ENCODE measurements around the gene RCAN1.

The RCAN1 gene

DNA sequence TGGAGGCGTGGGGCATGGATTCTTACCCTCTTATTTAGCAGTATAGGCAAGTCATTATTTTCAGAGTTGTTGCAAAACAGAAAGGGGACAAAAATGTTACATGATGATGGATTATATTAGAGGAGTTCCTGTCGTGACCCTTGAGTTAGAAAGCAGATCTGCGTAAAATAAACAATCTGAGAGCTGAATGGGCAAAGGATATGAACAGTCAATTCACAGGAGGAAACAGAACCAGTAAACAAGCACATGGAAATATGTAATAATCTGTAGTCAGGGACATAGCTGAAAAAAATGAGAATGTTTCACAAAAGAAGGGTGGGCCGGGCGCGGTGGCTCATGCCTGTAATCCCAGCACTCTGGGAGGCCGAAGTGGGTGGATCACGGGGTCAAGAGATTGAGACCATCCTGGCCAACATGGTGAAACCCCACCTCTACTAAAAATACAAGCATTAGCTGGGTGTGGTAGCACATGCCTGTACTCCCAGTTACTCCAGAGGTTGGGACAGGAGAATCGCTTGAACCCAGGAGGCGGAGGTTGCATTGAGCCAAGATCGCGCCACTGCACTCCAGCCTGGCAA is 20.9 kb downstream of the RCAN1 start:
- H3K4me3 ChIP-seq (ENCODE audit: low read length) = no peak overlapping the region
- no peak for DNase-seq (ENCODE audit: low read depth)
- TF ChIP-seq, protein P1, sequence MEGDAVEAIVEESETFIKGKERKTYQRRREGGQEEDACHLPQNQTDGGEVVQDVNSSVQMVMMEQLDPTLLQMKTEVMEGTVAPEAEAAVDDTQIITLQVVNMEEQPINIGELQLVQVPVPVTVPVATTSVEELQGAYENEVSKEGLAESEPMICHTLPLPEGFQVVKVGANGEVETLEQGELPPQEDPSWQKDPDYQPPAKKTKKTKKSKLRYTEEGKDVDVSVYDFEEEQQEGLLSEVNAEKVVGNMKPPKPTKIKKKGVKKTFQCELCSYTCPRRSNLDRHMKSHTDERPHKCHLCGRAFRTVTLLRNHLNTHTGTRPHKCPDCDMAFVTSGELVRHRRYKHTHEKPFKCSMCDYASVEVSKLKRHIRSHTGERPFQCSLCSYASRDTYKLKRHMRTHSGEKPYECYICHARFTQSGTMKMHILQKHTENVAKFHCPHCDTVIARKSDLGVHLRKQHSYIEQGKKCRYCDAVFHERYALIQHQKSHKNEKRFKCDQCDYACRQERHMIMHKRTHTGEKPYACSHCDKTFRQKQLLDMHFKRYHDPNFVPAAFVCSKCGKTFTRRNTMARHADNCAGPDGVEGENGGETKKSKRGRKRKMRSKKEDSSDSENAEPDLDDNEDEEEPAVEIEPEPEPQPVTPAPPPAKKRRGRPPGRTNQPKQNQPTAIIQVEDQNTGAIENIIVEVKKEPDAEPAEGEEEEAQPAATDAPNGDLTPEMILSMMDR (conservative IDR thresholded peaks at IDR 0.05; ENCODE audit: low read depth, low read length) = no peak

DNA sequence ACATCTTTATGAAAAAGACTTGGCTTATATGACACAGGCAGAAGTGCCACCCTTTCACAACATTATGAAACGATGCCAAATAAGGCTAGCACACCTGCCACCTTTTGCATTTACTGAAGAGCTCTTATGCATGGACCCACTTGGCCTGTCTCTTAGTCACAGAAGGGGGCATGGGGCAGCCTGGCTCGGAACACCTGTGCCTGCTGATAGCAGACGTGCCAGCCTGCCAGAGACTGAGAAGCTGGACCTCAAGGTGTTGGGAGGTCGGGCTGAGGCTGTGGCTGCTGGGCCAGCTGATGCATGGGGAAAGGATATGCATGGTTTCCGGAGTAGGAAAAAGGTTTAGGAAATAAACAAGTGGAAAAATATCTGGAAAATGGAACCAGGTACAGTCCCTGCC is 21.5 kb downstream of the RCAN1 start:
- no peak for DNase-seq (ENCODE audit: low read depth)
- no peak overlapping the region for H3K4me3 ChIP-seq (ENCODE audit: low read length)
- TF ChIP-seq, protein P1 (conservative IDR thresholded peaks at IDR 0.05; ENCODE audit: low read depth, low read length) = no peak

DNA sequence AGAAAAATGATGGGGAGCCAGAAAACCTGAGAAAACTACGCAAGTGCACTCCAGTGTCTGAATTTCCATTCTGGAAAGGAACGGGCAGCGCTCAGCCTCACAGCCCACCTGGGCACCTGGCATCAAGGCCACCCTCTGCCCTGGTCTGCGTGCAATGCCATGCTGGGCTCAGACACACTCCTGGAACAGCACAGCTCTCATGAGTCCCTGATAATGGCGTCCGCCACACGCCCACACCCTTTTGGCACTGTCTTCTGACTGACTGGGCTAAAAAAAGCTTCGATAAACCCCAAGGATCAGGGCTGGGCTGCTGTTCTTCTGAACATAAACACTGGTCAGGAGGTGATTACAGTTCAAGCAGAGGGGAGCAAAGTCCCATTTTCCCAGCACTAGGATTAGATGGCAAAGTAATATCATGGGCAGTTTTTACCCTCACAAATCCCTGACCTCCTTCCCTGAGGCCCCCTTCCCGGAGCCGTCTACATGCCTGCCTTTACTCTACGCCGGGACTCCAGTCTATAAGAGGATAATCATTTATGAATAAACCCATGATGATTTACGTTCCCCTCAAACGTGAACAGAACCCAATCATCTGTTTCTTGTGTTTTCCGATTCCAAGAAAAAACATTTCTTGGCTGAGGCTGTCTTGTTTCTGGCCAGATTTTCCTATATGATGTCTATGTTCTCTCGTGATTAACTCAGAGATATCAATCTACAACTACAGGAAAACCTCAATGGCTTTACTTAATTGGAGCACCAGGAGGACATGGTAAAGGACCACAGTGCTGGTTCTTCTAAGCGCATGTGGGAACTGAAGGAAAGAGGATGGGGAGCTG is 22.6 kb downstream of the RCAN1 start:
- TF ChIP-seq, protein P1 (conservative IDR thresholded peaks at IDR 0.05; ENCODE audit: low read depth, low read length) = no peak
- peak overlapping the region; percentile 18 for H3K4me3 ChIP-seq (ENCODE audit: low read length)
- DNase-seq (ENCODE audit: low read depth) = peak; percentile 90

DNA sequence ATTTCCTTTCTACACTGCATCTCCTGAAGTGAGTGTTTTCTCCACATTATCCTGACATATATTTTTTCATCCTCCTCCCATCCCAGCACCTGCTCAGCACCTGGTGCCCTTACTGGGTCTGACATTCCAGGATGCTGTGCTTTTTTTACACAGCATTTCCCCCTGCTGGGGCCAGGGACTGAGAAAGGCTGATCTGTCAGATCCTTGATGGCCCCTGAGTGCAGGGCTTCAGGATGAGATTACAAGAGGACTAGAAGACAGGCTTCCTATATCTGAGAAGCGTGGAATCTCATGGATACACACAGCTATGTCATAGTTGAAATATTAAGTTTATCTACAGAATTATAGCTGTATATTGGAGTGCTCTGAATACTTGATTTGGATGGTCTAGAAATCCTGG is 24.4 kb downstream of the RCAN1 start:
- DNase-seq (ENCODE audit: low read depth) = no peak
- no peak overlapping the region for H3K4me3 ChIP-seq (ENCODE audit: low read length)
- TF ChIP-seq, protein P1 (conservative IDR thresholded peaks at IDR 0.05; ENCODE audit: low read depth, low read length) = no peak

DNA sequence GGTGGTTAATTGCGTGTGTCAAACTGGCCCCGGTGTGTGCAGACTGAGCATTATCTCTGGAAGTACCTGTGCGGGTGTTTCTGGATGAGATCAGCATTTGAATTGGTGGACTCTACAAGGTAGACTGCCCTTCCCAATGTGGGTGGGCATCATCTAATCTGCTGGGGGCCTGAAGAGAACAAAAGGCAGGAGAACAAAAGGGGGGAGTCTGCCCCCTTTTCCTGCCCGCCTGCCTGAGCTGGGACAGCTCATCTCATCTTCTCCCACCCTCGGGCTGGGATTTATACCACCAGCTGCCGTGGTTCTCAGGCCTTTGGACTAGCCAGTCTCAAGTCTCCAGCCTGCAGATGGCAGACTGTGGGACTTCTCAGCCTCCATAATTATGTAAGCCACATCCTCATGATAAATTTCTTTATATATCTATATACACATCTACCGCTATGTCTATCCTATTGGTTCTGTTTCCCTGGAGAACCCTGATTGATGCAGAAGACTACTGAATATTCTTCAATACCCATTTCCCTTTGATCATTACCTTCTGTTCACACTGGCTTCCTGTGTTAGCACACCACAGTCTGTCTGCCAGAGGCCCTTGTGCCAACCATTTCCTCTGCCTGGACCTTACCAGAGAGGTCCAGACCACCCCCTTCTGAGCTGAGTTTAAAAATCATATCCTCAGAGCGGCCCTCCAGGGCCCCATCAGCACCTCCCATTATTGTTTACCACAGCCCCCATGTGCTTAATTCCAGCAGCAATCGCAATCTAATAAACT is 25.2 kb downstream of the RCAN1 start:
- DNase-seq (ENCODE audit: low read depth) = no peak
- TF ChIP-seq, protein P1 (conservative IDR thresholded peaks at IDR 0.05; ENCODE audit: low read depth, low read length) = no peak
- H3K4me3 ChIP-seq (ENCODE audit: low read length) = no peak overlapping the region

DNA sequence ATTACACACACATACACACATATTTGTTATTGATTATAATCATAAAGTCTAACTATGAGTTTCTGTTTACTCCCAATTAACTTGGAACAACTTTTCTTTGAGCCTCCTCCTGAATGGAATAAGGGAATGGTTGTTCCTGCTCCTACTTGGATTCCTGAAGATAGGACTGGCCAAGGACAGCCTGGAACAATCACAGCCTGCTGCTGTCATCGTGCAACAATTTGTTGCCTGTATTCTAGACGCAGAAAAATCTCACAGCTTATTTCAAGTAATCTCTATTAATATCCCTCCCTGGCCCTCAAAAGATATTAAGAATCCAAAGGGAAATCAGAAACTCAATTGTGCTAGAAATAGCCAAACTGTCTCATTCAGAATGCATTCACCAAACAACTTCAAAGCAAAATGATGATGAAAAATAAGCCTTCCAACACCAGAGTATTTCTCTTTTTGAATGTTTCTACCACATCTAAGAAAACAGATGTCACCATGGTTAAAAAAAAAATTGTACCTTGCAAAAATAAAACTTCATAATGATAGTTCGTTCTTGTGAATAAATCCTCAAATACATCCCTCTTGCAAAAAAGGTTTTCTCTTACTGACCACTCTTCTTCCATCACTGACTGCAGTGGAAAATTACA is 30.9 kb downstream of the RCAN1 start:
- DNase-seq (ENCODE audit: low read depth) = no peak
- TF ChIP-seq, protein P1 (conservative IDR thresholded peaks at IDR 0.05; ENCODE audit: low read depth, low read length) = no peak
- H3K4me3 ChIP-seq (ENCODE audit: low read length) = no peak overlapping the region
